ENCODE results near the gene CFHR2.
"Not testable (repeated sequence)": the region's sequence is repeated elsewhere in the genome, so short reads cannot be mapped to it uniquely, and the experiment has no call there.

Gene CFHR2

GRCh38 chr1:196943568-196943967 is at the start of gene CFHR2:
Gene CFHR2 (plus strand): TSS chr1:196943738. CDS start chr1:196943881, 143 bp downstream.
- not testable (repeated sequence) for DNase-seq

GRCh38 chr1:196896355-196896754 is 47.2 kb upstream of the CFHR2 start:
- no peak for DNase-seq

- DNase-seq = no peak
Measured at GRCh38 chr1:196897158-196897828, 46.2 kb upstream of the CFHR2 start.

GRCh38 chr1:196902344-196902743 is 41.2 kb upstream of the CFHR2 start:
- DNase-seq = no peak

- no peak for DNase-seq
Measured at GRCh38 chr1:196910215-196910614, 33.3 kb upstream of the CFHR2 start.

- not testable (repeated sequence) for DNase-seq
Measured at GRCh38 chr1:196912283-196912682, 31.3 kb upstream of the CFHR2 start.

- DNase-seq = not testable (repeated sequence)
Measured at GRCh38 chr1:196926839-196927238, 16.7 kb upstream of the CFHR2 start.

GRCh38 chr1:196932853-196933252 is 10.7 kb upstream of the CFHR2 start:
- DNase-seq = not testable (repeated sequence)

GRCh38 chr1:196933531-196934189 is 9.9 kb upstream of the CFHR2 start:
- no peak for DNase-seq

- not testable (repeated sequence) for DNase-seq
Measured at GRCh38 chr1:196941474-196941873, 2.1 kb upstream of the CFHR2 start.

GRCh38 chr1:196951711-196952394 is 8.3 kb downstream of the CFHR2 start:
- DNase-seq = no peak

- no peak for DNase-seq
Measured at GRCh38 chr1:196954778-196955177, 11.2 kb downstream of the CFHR2 start.

GRCh38 chr1:196955926-196956325 is 12.4 kb downstream of the CFHR2 start:
- no peak for DNase-seq

GRCh38 chr1:196960854-196961253 is 17.3 kb downstream of the CFHR2 start:
- DNase-seq = no peak

GRCh38 chr1:196970182-196970581 is 26.6 kb downstream of the CFHR2 start:
- no peak for DNase-seq

GRCh38 chr1:196976278-196976677 is 32.7 kb downstream of the CFHR2 start:
- no peak for DNase-seq

- DNase-seq = no peak
Measured at GRCh38 chr1:196977278-196977677, 33.7 kb downstream of the CFHR2 start, which contains the start of gene CFHR5. Gene CFHR5 (plus strand): TSS chr1:196977556. CDS start chr1:196977665, 109 bp downstream.

GRCh38 chr1:196980859-196981258 is 37.3 kb downstream of the CFHR2 start:
- no peak for DNase-seq

- DNase-seq = not testable (repeated sequence)
Measured at GRCh38 chr1:196982247-196982646, 38.7 kb downstream of the CFHR2 start.

GRCh38 chr1:196991919-196992651 is 48.5 kb downstream of the CFHR2 start:
- not testable (repeated sequence) for DNase-seq

GRCh38 chr1:196993916-196994315 is 50.4 kb downstream of the CFHR2 start:
- DNase-seq = no peak

- no peak for DNase-seq
Measured at GRCh38 chr1:196997423-196997822, 53.9 kb downstream of the CFHR2 start.

GRCh38 chr1:197001828-197002227 is 58.3 kb downstream of the CFHR2 start:
- no peak for DNase-seq

Measured in activated CD8-positive, alpha-beta memory T cell treated with anti-CD3 and anti-CD28 coated beads, Interleukin-2, amount 50 U/mL, for 4 hours (primary cell).